HS-27A (cell line): ENCODE data around the gene DNAJB6.

Experiments used
- DNase-seq: peaks from one replicate; pipeline ENCODE4 v3.0.0-alpha.2; 2012; ENCODE audit warnings: low read depth, missing footprints

The DNAJB6 gene

GRCh38 chr7:157396316-157397035, 59.7 kb downstream of the DNAJB6 start:
- DNase-seq: no peak

GRCh38 chr7:157397036-157397720, 60.4 kb downstream of the DNAJB6 start:
- no peak for DNase-seq

- DNase-seq: no peak
These were observed 61.2 kb downstream of the DNAJB6 start for GRCh38 chr7:157397731-157398691.

- no peak for DNase-seq
These were observed 62.4 kb downstream of the DNAJB6 start for GRCh38 chr7:157399086-157399687.

- DNase-seq: no peak
These were observed 63.5 kb downstream of the DNAJB6 start for GRCh38 chr7:157400171-157400860.

GRCh38 chr7:157401567-157402387, 65.0 kb downstream of the DNAJB6 start:
- no peak for DNase-seq

- DNase-seq: no peak
These were observed 65.5 kb downstream of the DNAJB6 start for GRCh38 chr7:157402388-157402703.

GRCh38 chr7:157402911-157403534, 66.2 kb downstream of the DNAJB6 start:
- no peak for DNase-seq

- DNase-seq: no peak
These were observed 67.0 kb downstream of the DNAJB6 start for GRCh38 chr7:157403646-157404401.

- no peak for DNase-seq
These were observed 68.2 kb downstream of the DNAJB6 start for GRCh38 chr7:157404845-157405481.

GRCh38 chr7:157405501-157405900, 68.7 kb downstream of the DNAJB6 start:
- no peak for DNase-seq

GRCh38 chr7:157405914-157406810, 69.4 kb downstream of the DNAJB6 start:
- DNase-seq: no peak

- no peak for DNase-seq
These were observed 70.2 kb downstream of the DNAJB6 start for GRCh38 chr7:157406971-157407370.

GRCh38 chr7:157407512-157408257, 70.9 kb downstream of the DNAJB6 start:
- DNase-seq: no peak

GRCh38 chr7:157408258-157409101, 71.7 kb downstream of the DNAJB6 start:
- no peak for DNase-seq

- DNase-seq: no peak
These were observed 72.4 kb downstream of the DNAJB6 start for GRCh38 chr7:157409149-157409752.
